Fibroblast of villous mesenchyme (primary cell): ENCODE measurements around the gene DGKG. TPM values are rescaled to one million over a fixed set of nuclear protein-coding genes. Genes with fewer than 3 reads are reported as not detected.

Source experiments
- DNase-seq: peaks from one replicate; pipeline ENCODE4 v3.0.0-alpha.2; 2010; ENCODE audit warnings: low read depth
- H3K4me3 ChIP-seq: 2 replicates; pipeline ENCODE4 v1.5.1; 2011; ENCODE audit warnings: low read depth, mild to moderate bottlenecking, low read length
- total RNA-seq: library from RNA; depleted of rRNA; stranded (reverse); fragments of >200 nt; gene quantifications from 2 replicates; pipeline ENCODE4 v1.2.3, GENCODE V29; 2012
- TF ChIP-seq, protein P1 (sequence below): IDR thresholded peaks from 2 replicates; pipeline ENCODE4 v1.5.1; 2012; ENCODE audit warnings: low read depth, mild to moderate bottlenecking, low read length; ENCODE audit not compliant: insufficient read depth

Gene DGKG
- under 0.01 and 0.32 TPM in 2 replicates for total RNA-seq

DNA sequence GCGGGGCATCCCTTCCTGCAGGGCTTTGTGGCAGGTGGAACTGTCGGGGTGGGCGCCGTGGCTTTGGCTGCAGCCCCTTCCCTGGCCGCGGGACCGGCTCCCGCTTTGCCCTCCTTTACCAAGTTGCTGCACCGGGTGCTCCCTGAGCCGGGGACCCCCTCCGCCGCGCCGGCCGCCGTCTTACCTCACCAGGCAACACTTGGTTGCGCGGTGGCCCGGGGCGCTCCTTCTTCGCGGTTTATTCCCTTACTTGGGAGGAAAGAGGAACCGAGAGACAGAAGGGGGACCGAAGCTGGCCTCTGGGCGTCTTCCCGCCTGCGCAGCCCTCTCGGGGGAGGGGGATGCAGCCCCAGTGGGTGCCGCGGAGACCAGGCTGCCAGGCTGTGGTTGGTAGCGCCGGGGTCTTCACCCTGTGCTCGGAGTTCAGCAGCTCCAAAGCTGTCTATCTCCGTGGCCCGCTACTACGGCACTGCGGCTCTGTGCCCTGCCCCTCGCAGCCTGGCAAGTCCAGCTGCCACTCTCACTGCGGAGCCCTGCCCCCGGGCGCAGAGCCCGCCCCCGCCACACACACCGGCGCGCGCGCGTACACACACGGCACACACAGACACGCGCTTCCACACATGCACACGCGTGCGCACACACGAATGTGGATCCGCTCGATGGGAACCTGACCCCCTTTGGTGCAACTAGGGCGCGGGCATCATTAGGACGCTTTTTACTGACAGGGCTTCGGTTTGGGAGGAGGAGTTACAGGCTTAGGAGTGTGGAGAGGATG, at the start of gene DGKG:
DGKG (minus strand) TSS at position 473 of the 775 bp plus-strand sequence. CDS start 41,775 bp downstream, outside the sequence.
- H3K4me3 ChIP-seq = no peak within 1 kb of the TSS
- TF ChIP-seq, protein P1, sequence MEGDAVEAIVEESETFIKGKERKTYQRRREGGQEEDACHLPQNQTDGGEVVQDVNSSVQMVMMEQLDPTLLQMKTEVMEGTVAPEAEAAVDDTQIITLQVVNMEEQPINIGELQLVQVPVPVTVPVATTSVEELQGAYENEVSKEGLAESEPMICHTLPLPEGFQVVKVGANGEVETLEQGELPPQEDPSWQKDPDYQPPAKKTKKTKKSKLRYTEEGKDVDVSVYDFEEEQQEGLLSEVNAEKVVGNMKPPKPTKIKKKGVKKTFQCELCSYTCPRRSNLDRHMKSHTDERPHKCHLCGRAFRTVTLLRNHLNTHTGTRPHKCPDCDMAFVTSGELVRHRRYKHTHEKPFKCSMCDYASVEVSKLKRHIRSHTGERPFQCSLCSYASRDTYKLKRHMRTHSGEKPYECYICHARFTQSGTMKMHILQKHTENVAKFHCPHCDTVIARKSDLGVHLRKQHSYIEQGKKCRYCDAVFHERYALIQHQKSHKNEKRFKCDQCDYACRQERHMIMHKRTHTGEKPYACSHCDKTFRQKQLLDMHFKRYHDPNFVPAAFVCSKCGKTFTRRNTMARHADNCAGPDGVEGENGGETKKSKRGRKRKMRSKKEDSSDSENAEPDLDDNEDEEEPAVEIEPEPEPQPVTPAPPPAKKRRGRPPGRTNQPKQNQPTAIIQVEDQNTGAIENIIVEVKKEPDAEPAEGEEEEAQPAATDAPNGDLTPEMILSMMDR = no peak
- DNase-seq = no peak

DNA sequence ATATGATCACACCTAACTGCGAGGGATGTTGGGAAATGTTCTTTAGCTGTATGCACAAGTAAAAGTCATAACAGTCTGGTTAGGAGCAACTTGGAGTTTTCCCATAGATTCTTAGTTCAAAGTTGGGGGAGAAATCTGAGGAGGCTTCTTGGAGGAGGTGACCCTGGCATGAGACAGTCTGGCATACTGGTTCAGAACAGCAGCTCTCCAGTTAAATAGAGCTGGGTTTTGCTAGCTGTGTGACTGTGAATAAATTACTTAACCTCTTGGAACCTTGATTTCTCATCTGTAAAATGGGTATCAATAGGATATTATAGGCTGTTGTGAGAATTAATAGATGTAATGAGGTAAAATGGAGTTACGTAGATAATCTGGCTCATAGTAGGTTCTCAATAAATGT, 49.1 kb upstream of the DGKG start:
- H3K4me3 ChIP-seq = no peak overlapping the region
- TF ChIP-seq, protein P1 = no peak
- no peak for DNase-seq

DNA sequence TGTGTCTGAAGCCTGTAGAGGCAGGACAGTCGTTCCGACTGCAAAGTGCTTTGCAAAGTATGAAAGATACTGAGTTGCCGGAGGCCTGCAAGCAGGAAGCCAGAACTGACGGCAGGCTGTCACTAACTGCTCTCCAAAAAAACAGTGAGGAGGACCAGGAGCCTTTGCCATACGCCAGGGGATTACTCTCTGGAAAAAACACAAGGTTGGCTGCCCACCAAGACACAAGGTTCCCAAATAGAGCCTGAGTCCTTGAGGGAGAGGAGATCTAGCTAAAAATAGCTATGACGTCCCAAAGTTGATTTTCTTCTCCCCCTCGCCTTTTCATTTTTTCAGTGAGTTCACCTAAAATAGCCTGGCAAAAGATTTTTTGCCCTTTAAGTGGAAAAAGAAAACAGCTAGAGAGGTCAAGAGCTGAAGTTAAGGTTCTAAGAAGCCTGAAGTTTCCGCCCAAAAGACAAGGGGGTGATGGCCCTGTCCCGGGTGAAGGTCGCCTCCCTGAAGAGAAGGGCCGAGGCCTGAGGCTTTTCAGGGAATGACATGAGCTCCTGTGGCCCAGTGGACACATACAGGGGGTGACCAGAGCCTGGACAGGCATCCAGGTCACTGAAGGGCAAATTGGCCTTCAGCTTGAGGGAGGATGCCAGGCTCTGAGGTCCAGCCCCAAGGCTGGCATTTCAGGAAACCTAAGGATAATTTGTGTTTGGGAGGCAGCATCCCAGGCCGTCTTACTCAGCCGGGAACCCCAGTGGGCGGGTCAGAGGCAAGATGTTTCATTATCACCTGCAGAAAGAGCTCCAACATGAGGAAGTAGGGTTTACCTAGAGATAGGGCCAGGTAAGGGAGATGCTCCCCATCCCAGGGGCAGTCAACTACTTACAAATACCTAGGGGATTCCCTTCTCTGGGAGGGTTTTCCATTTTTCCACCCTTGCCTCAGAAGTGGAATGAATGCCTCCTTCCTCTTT, 44.9 kb upstream of the DGKG start:
- DNase-seq = no peak
- TF ChIP-seq, protein P1 = no peak
- no peak overlapping the region for H3K4me3 ChIP-seq

DNA sequence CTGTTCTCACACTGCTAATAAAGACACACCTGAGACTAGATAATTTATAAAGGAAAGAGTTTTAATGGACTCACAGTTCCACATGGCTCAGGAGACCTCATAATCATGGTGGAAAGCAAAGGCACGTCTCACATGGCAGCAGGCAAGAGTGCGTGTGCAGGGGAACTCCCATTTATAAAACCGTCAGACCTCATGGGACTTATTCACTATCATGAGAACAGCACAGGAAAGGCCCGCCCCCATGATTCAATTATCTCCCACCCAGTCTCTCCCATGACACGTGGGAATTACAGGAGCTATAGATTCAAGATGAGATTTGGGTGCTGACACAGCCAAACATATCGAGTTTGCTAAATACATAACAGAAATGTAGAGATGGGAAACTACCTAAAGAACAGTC, 39.5 kb upstream of the DGKG start:
- DNase-seq = no peak
- TF ChIP-seq, protein P1 = no peak
- H3K4me3 ChIP-seq = no peak overlapping the region

DNA sequence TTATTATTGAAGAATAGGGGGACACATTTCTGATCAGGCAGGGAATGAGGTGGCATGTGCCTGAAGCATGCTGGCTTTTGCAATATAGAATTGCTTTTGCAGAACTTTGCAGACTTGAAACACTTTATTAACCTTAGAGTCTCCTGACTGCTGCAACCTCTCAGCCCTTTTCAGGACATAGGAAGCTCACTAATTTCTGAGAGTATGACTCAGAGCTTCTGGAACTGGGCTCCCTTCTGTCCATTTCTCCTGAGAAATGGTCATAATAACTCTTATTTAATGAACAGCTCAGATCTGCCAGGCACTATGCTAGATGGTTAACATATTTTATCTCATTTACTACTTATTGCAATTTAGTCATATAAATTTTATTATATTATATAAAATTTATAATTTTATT, 38.6 kb upstream of the DGKG start:
- TF ChIP-seq, protein P1 = no peak
- H3K4me3 ChIP-seq = no peak overlapping the region
- DNase-seq = no peak

DNA sequence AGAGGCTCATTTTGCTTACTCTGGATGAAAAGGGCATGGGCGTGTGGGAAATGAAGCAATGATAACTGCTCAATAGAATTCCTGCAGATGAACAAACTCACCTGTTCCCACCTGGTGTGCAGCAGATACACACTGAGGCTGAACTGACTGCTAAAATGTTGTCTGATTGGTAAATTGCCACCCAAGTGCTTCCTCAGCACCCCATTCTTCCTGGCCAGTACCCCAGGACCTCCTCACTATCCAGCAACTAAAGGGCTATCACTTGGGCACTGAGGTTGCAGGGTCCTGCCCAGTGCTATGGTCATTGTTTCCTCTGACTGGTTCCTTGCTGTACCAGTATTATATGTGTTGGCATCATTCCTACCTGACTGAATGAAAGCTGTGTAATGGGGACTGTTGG, 38.0 kb upstream of the DGKG start:
- no peak for DNase-seq
- no peak overlapping the region for H3K4me3 ChIP-seq
- TF ChIP-seq, protein P1 = no peak
